HG03135 (cell line): ENCODE measurements around the gene ITPKC.

Source experiments
- ATAC-seq: cut with Tn5 transposase; IDR thresholded peaks from one replicate; pipeline ENCODE4 v1.9.1; 2021; ENCODE audit warnings: mild to moderate bottlenecking, moderate library complexity; ENCODE audit not compliant: unreplicated experiment

Gene ITPKC

GRCh38 chr19:40786060-40787037 is 69.4 kb downstream of the ITPKC start:
- no peak for ATAC-seq
